Uterus (tissue), 4 donors: Measurements from ENCODE around the gene SSC4D. TPM values are rescaled to one million over a fixed set of nuclear protein-coding genes. Genes with fewer than 3 reads are reported as not detected.

ENCODE experiments used
- DNase-seq, 2 donors: peaks; one replicate each; pipeline ENCODE4 v3.0.0-alpha.2; 2019 to 2020
- H3K27ac ChIP-seq, 2 donors: fragments of 200-600 bp; sonication (generic); 1 replicate in 1 of 2; 2 replicates in 1 of 2; pipeline ENCODE4 v1.5.1; 2016 to 2018
- H3K27me3 ChIP-seq, 2 donors: fragments of 200-600 bp; sonication (generic); one replicate each; pipeline ENCODE4 v1.5.1; 2018 to 2019; ENCODE audit warnings: control low read depth in 1 of 2
- H3K36me3 ChIP-seq, 2 donors: fragments of 200-600 bp; sonication (generic); one replicate each; pipeline ENCODE4 v1.5.1; 2019; ENCODE audit warnings: control low read depth in 1 of 2
- H3K4me1 ChIP-seq, 2 donors: fragments of 200-600 bp; sonication (generic); one replicate each; pipeline ENCODE4 v1.5.1; 2018 to 2019; ENCODE audit warnings: control low read depth in 1 of 2
- H3K4me3 ChIP-seq, 2 donors: fragments of 200-600 bp; sonication (generic); 1 replicate in 1 of 2; 2 replicates in 1 of 2; pipeline ENCODE4 v1.5.1; 2018 to 2019; ENCODE audit warnings: mild to moderate bottlenecking in 1 of 2
- H3K9me3 ChIP-seq, 2 donors: fragments of 200-600 bp; sonication (generic); one replicate each; pipeline ENCODE4 v1.5.1; 2019; ENCODE audit warnings: control low read depth in 1 of 2
- CTCF ChIP-seq, 4 experiments: fragments of 200-600 bp in 2 of 4; fragments of 450-650 bp in 2 of 4; sonication (generic) in 2 of 4; IDR thresholded peaks; one replicate each; pipeline ENCODE4 v1.5.1; 2016 to 2019; ENCODE audit warnings: antibody characterized with exemption in 4 of 4, mild to moderate bottlenecking in 2 of 4, moderate library complexity in 1 of 4
- POLR2A ChIP-seq, 2 donors: fragments of 450-650 bp; IDR thresholded peaks; one replicate each; pipeline ENCODE4 v1.6.1; 2016; ENCODE audit warnings: antibody characterized with exemption in 2 of 2, mild to moderate bottlenecking in 1 of 2, moderate library complexity in 1 of 2
- intact Hi-C: fragments of 100-400 bp; cut with DNase I; formaldehyde crosslinking; loops from one replicate; pipeline ENCODE4 v1.15.1; 2023; ENCODE audit warnings: low total_unique reads
- total RNA-seq, 4 donors: library from RNA; depleted of rRNA in 3 of 4; stranded (reverse); fragments of >200 nt in 3 of 4; gene quantifications; one replicate each; pipeline versions ENCODE4 v1.1.0 to v1.2.4, GENCODE V29; 2014 to 2023
- donor health status: DM: yes; HTN: yes; CAD: no.

The SSC4D gene
- total RNA-seq, 4 donors from 2014 or later: 0.37 to 1.0 TPM; not detected in 2

- Histone ChIP-seq H3K27ac (no peak overlapping the region), H3K36me3 (no peaks in the 10 kb centered on the region), H3K4me3 (no peak overlapping the region), H3K27me3 (no peaks in the 10 kb centered on the region), H3K4me1 (no peaks in the 10 kb centered on the region), H3K9me3 (no peaks in the 10 kb centered on the region)
- no peak for TF ChIP-seq CTCF (IDR thresholded peaks at IDR 0.05)
- TF ChIP-seq POLR2A (IDR thresholded peaks at IDR 0.05): no peak
- DNase-seq: no peak
- intact Hi-C loops: no loop called here
Measured at GRCh38 chr7:76342222-76342621, 67.3 kb downstream of the SSC4D start.

GRCh38 chr7:76340617-76341131, 68.8 kb downstream of the SSC4D start:
- DNase-seq: no peak
- Histone ChIP-seq H3K9me3 (no peaks in the 10 kb centered on the region), H3K36me3 (no peaks in the 10 kb centered on the region), H3K27me3 (no peaks in the 10 kb centered on the region), H3K4me1 (no peaks in the 10 kb centered on the region), H3K4me3 (no peak overlapping the region), H3K27ac (peak overlapping the region; percentile 42 to 56)
- intact Hi-C loops: no loop called here
- TF ChIP-seq CTCF (IDR thresholded peaks at IDR 0.05) (no peak), POLR2A (IDR thresholded peaks at IDR 0.05) (no peak)

Other genes with a start within 250 kb of the SSC4D start
- gene SRRM3, start 207.8 kb downstream of the SSC4D start, total RNA-seq: 10 to 100 TPM in 1 of 4 donors, 1 to 10 TPM in 3; 1.3 to 15.9 (median 6.0) TPM
- gene HSPB1, start 107.0 kb downstream of the SSC4D start, total RNA-seq: 1,000 to 10,000 TPM in 1 of 4 donors, 100 to 1,000 TPM in 2, 10 to 100 TPM in 1; 28.8 to 1,391 (median 758) TPM
- 100 to 1,000 TPM in 1 of 4 donors, 10 to 100 TPM in 3; 17.9 to 109 (median 50.4) TPM for gene YWHAG, start 50.7 kb downstream of the SSC4D start, total RNA-seq
- 1 to 10 TPM in 2 of 4 donors, not detected in 2; 1.9 to 5.9 TPM for gene ZP3, start 15.3 kb upstream of the SSC4D start, total RNA-seq
- 10 to 100 TPM in 3 of 4 donors, 1 to 10 TPM in 1; 6.9 to 41.5 (median 25.5) TPM for gene DTX2, start 52.0 kb upstream of the SSC4D start, total RNA-seq
- 1 to 10 TPM in 3 of 4 donors, not detected in 1; 2.0 to 7.3 (median 2.8) TPM for gene UPK3B, start 100.9 kb upstream of the SSC4D start, total RNA-seq
- gene SPDYE16, start 133.6 kb upstream of the SSC4D start, total RNA-seq: 1 to 10 TPM in 1 of 4 donors, under 1 TPM in 1, not detected in 2; 0.35 to 3.6 TPM
- 10 to 100 TPM in 2 of 4 donors, 1 to 10 TPM in 2; 5.7 to 15.9 (median 9.7) TPM for gene POMZP3, start 217.6 kb upstream of the SSC4D start, total RNA-seq